GM12892 (cell line): ENCODE measurements around the gene SEPTIN3. TPM values are rescaled to one million over a fixed set of nuclear protein-coding genes. Genes with fewer than 3 reads are reported as not detected.

ENCODE experiments used
- DNase-seq: peaks from one replicate; pipeline ENCODE4 v3.0.0; 2011; ENCODE audit not compliant: insufficient read length
- FAIRE-seq: peaks from 2 replicates; lab custom pipeline; 2011; peaks lifted over from hg19 to GRCh38; lab: Jason Lieb, UNC
- POLR2A ChIP-seq: IDR thresholded peaks from 2 replicates; pipeline ENCODE4 v1.6.1; 2011; ENCODE audit warnings: low read depth, low read length, control low read depth
- POLR2AphosphoS5 ChIP-seq: IDR thresholded peaks from 2 replicates; pipeline ENCODE4 v1.6.1; 2011; ENCODE audit warnings: low read depth, low read length, control low read depth
- TAF1 ChIP-seq: IDR thresholded peaks from 2 replicates; pipeline ENCODE4 v1.6.1; 2011; ENCODE audit warnings: low read depth, mild to moderate bottlenecking, control low read depth, low read length, borderline replicate concordance
- polyA plus RNA-seq: library from polyadenylated mRNA; unstranded; fragments of >200 nt; gene quantifications from one replicate; pipeline ENCODE4 v1.2.1, GENCODE V29; 2012; ENCODE audit warnings: missing spikeins, inconsistent platforms; ENCODE audit not compliant: missing spikeins

SEPTIN3 gene, protein sequence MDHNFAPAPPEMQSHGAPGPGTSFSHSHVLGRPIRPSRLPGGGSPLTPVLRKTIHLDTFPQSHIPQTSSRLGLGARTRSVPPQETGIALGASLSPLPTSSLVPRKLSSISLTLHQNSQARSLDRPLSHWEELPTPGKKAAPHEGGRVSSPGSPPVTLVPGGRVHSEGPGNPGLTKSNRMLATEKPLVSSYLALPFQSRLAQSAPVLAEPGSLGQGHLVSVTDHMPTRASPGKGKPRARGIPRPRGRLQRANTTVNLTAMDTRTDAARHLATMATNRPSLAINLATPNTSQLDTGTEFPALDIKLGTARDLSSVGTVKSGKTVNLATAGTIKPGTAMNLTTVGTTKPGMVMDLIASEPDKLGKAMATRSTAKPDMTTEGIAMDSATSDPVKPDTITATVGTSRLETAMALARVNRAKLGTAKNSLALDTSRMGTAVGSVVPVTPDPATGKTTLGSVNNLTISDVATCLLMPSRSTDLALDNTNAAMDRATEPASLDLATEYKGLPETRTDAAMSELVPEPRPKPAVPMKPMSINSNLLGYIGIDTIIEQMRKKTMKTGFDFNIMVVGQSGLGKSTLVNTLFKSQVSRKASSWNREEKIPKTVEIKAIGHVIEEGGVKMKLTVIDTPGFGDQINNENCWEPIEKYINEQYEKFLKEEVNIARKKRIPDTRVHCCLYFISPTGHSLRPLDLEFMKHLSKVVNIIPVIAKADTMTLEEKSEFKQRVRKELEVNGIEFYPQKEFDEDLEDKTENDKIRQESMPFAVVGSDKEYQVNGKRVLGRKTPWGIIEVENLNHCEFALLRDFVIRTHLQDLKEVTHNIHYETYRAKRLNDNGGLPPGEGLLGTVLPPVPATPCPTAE
- polyA plus RNA-seq, result 1.9 TPM

DNA sequence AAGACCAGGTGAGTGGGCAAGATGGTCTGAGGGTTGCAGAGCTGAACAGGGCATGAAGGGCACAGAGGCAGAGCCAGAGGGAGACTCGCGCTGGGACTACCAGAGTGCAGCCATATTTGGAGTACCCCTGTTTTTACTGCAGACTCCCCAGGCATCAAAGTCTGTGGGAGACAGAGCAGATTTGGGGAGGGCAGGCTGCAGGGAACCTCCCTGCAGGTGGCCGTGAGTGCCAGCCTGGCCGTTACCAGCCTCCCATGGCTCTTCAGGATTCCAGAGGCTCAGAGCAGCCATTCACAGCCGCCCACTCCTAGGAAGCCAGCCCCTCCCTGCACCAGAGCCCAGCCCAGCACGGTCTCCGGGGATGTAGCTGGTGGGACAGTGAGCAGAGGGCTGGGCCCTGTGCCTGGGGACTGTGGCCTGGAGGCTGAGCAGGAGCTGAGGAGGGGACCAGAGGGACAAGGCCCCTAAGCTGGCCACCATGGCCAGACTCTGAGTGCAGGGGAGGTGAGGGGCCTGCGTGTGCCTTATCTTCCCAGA is at the start of gene SEPTIN3:
Gene SEPTIN3 (plus strand): TSS at position 334 of the 537 bp plus-strand sequence. CDS start 2,050 bp downstream, outside the sequence.
- no peak for FAIRE-seq
- TF ChIP-seq POLR2A, result no peak
- no peak for TF ChIP-seq TAF1
- no peak for TF ChIP-seq POLR2AphosphoS5
- DNase-seq, result no peak

DNA sequence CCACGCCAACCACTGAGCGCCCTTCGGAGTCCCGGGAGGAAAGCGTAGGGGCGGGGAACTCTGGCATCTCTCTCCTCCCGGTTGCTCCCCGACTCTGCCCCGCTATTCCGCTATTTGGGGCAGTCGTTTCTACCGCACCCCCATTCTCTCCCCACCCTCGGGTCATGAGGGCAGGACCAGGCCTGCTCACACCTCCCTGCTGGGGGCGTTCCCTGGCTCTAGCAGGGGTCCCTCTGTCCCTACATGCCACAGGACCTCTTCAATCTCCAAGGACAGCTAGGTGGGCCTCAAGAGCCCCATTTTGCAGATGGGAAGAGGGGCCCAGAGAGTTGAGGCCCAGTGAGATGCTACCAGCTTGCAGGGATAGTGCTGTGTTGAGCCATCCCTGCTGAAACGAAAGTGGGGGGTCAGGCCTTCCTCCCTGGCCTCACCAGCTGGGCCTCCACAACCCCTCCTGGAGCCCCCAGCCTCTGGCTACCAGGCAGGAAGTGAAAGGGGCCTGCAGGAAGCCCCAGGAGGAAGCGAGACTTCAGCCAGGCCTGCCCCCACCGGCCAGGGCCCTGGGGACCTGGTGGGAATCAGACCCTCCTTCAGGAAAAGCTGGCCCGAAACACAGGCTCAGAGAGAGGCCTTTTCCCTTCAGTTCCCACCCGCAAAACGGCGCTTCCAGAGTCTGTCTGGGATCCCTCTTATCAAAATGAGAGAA is 48.8 kb upstream of the SEPTIN3 start:
- TF ChIP-seq POLR2AphosphoS5 (no peak), TAF1 (no peak), POLR2A (no peak; the same call in 1 of the 2 replicates)
- DNase-seq (no peak), FAIRE-seq (peak; percentile 97)

DNA sequence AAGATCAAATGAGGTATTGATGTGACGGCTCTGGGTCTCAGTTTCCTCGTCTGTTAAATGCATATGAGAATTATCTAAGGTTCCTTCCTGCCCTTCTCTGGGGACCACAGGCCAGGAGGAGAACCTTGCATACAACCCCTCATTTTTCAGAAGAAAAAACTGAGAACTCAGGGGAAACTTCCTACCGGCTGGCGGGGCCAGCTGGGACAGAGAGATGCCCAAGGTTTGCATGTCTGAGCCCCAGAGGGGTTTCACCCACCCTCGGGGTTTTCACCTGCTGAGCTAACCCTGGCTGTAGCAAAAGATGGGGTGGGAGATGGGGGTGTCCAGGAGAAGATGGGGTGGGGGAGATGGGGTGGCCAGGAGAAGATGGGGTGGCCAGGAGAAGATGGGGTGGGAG is 46.9 kb upstream of the SEPTIN3 start:
- no peak for TF ChIP-seq POLR2A
- FAIRE-seq (peak; percentile 81), DNase-seq (no peak)

DNA sequence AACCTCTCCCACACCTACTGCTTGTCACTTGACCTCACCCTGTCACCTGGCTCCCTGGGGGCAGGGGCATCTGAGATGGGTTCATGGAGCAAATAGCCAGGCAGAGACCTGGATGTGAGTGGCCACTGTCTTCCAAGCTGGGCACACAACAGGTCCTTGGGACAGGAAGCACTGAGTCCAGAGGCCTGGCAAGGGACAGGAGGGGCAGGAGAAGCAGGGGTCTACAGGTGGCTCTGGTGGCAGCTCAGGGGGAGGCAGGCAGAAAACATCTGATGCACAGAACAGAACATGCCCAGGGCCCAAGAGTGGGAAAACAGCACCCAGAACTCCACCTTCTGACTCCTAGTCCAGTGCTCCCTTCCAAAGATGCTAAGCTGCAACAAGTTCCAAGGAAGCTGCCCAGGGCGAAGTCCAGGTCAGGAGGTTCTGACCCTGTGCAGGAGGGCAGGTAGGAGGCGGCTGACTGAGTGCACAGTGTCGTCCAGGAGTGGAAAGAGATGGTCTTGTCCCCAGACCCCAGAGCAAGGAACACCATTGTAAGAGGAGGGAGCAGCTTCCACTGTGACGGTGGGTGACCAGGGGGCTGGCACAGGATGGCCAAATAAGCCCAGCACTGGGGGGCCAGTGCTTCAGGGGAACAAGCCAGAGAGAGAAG is 46.2 kb upstream of the SEPTIN3 start:
- peak; percentile 15; the same call in 1 of the 2 replicates for TF ChIP-seq POLR2A
- TF ChIP-seq POLR2AphosphoS5, result no peak
- FAIRE-seq, result peak; percentile 85

DNA sequence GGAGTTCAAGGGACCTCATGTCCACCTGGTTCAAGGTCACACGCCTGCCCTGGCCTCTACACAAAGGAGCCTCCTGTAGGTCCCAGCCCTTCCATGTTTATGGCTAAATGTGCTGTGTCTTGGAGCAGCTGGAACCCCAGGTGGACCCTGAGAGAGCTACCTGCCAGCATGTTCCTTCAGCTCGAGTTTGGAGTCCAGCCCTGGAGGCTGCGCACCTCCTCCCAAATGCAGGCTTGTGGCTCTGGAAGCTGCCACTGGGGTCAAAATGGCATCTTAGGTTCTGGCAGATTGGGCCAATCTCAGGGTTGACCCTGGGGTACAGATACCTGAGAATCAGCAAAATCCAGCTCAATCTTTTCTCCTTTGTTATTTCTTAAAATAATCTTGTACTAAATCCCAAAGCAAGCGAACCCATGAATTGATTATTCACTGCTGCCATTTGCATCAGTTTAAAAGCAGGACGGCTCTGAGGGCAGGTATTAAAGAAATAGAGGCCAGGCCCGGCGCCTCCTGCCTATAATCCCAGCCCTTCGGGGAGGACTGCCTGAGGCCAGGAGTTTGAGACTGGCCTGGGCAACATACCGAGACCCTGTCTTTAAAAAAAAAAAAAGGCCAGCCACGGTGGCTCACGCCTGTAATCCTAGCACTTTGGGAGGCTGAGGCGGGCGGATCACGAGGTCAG is 45.5 kb upstream of the SEPTIN3 start:
- no peak for DNase-seq
- peak; percentile 86 for FAIRE-seq
- TF ChIP-seq POLR2AphosphoS5 (peak; percentile 37; the same call in 1 of the 2 replicates), POLR2A (peak; percentile 11; the same call in 1 of the 2 replicates), TAF1 (no peak)

More for the DNA sequence above, 46.2 kb upstream of the SEPTIN3 start:
- no peak for DNase-seq

DNA sequence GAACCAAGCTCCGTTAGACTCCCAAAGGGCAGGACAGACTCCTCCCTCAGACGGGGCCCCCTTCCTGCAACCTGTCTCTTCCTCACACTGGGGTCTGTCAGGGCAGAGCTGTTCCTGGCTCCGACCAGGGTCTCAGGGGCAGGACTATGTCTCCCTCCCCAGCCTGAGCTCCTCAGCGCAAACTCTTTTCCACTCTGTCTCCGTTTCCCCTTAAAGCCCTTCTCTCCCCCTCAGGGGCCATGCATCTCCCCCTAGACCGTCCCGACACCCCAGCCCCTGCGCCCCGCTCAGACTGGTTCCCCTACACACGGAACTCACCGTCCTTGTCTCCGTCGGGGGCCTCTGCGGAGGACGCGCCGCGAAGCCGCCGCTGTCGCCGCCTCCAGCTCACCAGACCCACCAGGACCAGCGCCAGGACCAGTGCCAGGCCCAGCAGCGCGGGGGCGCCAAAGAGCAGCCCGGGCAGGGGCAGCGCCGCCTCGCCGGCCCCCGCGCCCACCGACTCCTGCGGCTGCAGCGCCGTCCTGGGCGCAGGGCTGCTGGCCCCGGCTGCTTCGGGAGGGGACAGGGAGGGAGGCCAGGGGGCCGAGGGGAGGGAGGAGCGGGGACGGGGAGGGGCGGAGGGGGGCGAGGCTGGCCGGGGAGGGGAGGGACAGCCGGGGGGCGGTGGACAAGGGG is 43.3 kb upstream of the SEPTIN3 start:
- DNase-seq (no peak), FAIRE-seq (peak; percentile 97)
- TF ChIP-seq POLR2A (peak; percentile 12; the same call in 1 of the 2 replicates), TAF1 (0 out of 2 replicates have a peak, but pooled peaks have one; percentile 20), POLR2AphosphoS5 (no peak; the same call in 1 of the 2 replicates)

DNA sequence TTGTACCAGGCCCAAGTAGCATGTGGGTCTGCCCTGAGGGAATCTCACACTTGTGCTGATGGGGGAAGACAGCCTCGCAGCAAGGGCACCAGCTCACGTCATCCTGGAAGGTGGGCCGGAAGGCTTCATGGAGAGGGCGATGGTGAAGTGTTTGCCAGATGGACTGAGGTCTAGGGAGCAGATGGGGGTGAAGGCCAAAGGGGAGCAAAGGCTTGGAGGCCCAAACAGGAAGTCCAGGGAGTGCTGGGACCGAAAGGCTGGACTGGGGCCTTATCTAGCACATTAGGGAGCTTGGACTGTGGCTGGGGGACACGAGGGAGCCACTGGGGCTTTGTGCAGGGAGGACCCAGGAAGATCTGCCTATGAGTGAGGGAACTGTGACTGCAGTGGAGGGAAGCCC is 41.4 kb upstream of the SEPTIN3 start:
- TF ChIP-seq POLR2A (no peak), TAF1 (no peak), POLR2AphosphoS5 (no peak)
- DNase-seq, result no peak
- FAIRE-seq, result no peak

DNA sequence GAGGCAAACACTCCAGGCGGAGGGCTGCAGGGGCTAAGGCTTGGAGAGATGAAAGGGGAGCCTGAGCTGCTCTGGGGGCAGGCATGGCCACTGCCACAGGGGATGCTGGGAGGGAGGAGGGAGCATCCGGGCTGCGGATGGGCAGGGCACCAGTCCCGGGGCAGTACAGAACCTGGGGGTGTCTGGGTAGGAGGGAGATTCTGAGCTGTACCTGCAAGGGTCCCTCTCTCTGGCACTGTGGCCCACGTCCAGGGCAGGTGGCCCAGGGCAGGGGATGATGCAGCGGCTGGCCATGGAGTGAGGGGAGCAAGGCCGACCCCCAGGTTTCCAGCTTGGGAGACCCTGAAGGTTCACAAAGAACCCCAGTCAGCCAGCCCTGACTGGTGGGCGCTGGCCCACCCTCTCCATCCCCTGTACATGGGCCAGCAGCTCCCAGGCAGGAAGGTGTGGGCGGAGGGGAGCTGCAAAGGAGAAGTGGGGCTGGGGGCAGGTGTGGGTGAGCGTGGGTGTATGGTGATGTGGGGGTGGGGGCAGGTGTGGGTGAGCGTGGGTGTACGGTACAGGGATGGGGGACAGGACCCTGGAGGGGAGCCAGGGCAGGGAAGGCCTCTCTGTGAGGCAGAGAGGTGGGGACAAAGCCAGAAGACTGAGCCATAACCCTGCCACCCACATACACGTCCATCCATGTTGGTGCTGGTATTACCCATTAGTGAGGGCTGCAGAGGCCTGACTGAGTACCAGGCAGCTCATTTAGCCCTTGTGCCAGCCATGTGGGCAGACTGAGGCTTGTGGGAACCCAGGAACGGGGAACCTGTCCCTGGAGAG is 40.4 kb upstream of the SEPTIN3 start:
- no peak for DNase-seq
- peak; percentile 90 for FAIRE-seq
- TF ChIP-seq TAF1 (no peak), POLR2AphosphoS5 (peak; percentile 35; the same call in 1 of the 2 replicates)

DNA sequence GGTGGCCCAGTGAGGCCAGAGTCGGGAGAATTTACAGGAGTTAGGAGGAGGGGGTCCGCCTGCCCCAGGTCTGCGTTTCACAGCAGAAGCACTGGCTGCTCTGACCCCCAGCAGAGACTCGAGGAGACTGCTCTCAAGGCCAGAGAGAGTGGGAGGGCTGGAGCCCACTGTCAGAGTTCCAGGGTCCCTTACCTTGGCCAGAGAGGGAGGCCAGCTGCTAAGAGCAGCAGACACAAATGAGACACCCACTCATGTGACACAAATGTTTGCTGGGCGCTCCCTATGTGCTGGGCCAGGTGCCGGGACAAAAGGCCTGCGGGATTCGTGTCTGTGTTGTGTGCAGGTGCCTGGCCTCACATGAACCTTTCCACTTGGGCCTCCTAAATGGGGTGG is 39.8 kb upstream of the SEPTIN3 start:
- no peak for TF ChIP-seq POLR2A
- TF ChIP-seq POLR2AphosphoS5, result no peak; the same call in 1 of the 2 replicates
- peak; percentile 65 for FAIRE-seq
- no peak for DNase-seq
